OCI-M1 (cell line): ENCODE measurements around the gene LOC128125822.

Source experiments
- DNase-seq: peaks from one replicate; lab custom pipeline; 2025; lab: John Stamatoyannopoulos, UW

The LOC128125822 gene

GRCh38 chr6:63556369-63556768, 15.9 kb upstream of the LOC128125822 start:
- no peak for DNase-seq

- DNase-seq, result no peak
Observed at GRCh38 chr6:63558278-63558677, 14.0 kb upstream of the LOC128125822 start.

DNA sequence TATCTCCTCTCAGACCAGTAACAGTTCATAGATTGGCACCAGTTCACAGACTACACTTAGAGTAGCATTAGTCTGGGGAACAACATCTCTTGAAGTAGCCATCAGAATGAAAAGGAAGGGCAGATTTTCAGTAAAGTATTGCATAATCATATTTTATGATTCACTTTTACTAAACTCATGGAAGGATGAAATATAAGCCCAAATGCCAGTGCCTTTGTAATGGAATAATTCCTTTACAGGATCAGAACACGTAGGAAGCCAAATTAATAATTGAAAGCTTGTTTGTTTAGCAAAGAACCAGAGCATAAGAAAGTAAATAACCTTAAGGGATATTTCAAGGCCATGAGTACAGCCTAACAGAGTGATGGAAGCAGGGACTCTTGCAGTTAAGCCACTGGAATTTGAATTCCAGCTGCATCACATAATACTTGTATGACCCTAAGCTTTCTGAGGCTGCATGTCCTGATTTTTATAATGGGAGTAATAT, 11.4 kb upstream of the LOC128125822 start:
- DNase-seq, result no peak

- no peak for DNase-seq
Observed at GRCh38 chr6:63561288-63561687, 11.0 kb upstream of the LOC128125822 start.

GRCh38 chr6:63563235-63563634, 9.0 kb upstream of the LOC128125822 start:
- no peak for DNase-seq

GRCh38 chr6:63565058-63565726, 7.1 kb upstream of the LOC128125822 start:
- no peak for DNase-seq

- no peak for DNase-seq
Observed at GRCh38 chr6:63565727-63566596, 6.3 kb upstream of the LOC128125822 start.

DNA sequence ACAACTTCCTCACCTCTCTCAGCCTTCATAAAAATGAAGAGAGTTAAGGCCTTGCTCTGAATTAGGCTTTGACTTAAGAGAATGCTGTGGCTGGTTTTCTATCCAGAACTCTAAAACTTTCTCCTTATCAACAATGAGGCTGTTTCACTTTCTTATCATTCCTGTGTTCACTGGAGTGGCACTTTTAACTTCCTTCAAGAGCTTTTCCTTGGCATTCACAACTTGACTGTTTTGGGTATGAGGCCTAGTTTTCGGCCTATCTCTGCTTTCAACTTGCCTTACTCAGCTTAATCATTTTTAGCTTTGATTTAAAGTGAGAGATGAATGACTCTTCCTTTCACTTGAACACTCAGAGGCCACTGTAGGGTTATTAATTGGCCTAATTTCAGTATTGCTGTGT, 4.3 kb upstream of the LOC128125822 start:
- DNase-seq, result peak; percentile 30

DNA sequence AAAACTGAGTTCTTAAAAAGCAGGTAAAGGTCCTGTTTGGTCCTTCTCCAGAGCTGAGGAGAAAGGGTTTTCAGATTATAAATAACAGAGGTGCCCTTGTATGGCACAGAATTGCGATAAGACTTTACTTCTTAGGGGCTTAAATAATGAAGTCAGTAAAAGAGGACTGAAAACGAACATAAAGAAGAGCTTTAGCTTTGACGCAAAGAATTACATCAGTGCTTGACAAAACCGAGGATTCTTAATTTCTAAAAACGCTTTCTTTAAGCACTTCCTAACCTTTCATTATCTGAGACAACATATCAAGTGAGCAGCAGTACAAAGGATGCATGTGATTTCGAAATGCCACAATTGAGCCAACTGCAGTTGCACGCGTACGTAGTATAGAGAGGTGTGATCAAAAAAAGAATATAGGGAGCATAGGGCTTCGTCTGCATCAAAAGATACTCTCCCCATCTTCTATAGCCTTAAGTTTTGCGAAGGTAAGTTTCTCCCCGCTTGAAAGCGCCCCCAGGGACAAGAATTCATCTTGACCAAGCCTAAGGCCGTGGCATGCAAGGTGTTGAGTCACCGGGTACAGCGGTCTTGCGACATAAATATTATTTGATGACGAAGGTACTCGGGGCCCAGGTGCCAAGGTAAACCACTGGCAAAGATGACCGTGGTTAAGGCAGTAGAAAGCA, 778 bp upstream of the LOC128125822 start:
- peak; percentile 67 for DNase-seq

DNA sequence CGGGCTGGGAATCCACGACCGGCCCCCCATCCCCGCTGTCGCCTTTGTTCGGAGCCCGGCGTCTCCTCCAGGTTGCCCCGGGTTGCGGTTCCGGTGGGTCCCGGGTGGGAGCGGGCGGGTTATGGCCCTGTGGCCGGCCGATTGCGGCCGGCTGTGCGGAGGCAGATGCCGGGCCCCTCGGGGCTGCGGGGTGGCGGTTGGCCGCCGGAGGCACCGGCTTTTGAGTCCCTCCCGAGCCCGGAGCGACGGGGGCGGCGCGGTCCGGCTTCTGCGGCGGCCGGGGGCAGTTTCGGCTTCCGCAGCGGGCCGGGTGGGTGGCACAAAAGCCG, 431 bp downstream of the LOC128125822 start:
- no peak for DNase-seq

- peak; percentile 80 for DNase-seq
Observed at GRCh38 chr6:63573076-63573898, 1.0 kb downstream of the LOC128125822 start.

- peak; percentile 95 for DNase-seq
Observed at GRCh38 chr6:63573899-63574553, 1.7 kb downstream of the LOC128125822 start.

DNA sequence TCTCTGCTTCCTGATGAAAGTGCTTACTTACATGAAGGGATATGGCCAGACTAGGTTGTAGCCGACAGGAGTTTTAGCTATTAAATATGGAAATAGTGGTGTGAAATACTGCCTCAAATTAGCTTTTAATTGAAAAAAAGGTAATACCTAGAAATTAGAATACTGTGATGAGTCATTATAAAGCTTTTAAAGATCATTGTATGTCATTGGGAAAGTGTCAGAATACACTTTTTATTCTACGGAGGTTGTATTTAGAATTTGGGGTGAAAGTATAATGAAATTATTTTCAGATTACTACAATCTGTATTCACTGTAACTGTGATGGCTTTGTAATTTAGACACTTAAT, 2.2 kb downstream of the LOC128125822 start:
- DNase-seq, result no peak

- no peak for DNase-seq
Observed at GRCh38 chr6:63576147-63576772, 4.0 kb downstream of the LOC128125822 start.

DNA sequence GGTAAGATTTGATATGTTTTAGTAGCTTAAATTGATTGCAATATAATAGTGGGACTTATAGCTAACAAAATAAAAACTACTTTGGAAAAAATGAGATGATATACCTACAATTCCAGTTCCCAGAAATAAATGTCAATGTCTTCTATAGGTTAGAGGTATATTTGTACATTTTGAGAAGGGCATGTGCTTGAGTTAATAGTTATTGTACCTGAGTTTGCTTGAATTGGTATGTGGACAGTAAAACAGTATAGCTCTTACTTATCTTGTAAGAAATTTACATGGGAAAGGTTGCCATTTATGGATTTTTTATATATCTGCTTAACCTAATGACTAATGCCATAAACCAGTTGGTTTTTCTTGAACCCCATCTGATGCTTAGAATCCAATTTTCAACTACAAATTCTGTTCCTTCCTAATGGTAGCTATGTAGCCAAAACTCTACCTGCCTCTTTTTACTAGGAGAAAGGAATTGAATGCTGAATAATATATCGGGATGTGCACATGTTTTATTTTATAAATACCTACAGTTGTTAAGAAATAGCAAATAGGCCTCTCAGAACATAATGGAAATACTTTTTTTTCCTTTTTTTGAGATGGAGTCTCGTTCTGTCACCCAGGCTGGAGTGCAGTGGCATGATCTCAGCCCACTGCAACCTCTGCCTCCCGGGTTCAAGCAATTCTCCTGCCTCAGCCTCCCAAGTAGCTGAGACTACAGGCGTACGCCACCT, 4.9 kb downstream of the LOC128125822 start:
- DNase-seq, result no peak

- no peak for DNase-seq
Observed at GRCh38 chr6:63578757-63579156, 6.5 kb downstream of the LOC128125822 start.

DNA sequence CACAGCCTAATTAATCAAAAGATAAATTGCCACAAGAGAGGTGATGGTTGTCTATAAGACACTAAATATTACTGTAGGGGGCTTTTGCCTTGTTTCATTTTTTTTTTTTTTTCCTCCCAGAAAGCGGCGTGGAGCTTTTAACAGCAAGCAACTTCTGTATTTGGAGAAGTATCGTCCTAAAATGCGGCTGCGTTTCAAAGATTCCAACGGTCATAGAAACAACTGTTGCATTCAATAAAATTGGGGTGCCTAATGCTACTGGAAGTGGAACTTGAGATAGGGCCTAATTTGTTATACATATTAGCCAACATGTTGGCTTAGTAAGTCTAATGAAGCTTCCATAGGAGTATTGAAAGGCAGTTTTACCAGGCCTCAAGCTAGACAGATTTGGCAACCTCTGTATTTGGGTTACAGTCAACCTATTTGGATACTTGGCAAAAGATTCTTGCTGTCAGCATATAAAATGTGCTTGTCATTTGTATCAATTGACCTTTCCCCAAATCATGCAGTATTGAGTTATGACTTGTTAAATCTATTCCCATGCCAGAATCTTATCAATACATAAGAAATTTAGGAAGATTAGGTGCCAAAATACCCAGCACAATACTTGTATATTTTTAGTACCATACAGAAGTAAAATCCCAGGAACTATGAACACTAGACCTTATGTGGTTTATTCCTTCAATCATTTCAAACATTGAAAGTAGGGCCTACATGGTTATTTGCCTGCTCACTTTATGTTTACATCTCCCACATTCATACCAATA, 7.8 kb downstream of the LOC128125822 start:
- no peak for DNase-seq

GRCh38 chr6:63580704-63580961, 8.4 kb downstream of the LOC128125822 start:
- no peak for DNase-seq

DNA sequence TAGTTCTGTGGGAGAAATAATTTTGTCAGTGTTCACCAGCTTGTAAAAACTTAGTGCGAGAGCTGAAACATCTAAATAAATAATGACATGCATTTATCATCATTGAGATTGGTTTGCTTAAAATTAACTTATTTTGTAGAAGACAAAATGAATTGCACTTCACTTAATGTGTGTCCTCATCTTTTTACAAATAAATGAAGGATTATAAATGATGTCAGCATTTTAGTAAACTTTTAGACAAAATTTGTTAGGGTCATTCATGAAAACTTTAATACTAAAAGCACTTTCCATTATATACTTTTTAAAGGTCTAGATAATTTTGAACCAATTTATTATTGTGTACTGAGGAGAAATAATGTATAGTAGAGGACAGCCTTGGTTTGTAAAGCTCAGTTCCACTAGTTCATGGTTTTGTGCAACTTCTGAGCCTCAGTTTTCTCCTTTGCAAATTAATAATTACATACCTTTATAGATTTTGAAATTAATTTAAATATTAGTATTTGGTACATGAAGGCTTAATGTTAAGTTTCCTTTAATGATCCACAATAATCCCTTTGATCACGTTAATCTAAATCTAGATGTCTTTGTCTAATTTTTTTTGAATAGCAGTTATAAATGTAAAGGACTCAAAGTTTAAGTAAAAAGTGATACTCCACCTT, 9.2 kb downstream of the LOC128125822 start:
- DNase-seq, result no peak
